HepG2 (cell line): ENCODE results near the gene GLRA1. TPM values are rescaled to one million over a fixed set of nuclear protein-coding genes. Genes with fewer than 3 reads are reported as not detected.

Source experiments
- ATAC-seq: fragments of 200-7000 bp; cut with Tn5 transposase; 3 replicates; pipeline ENCODE4 v1.9.1; 2020; ENCODE audit warnings: mild to moderate bottlenecking, moderate library complexity
- BruUV-seq: library from RNA; stranded (reverse); fragments of 400-500 nt; replicated peaks from 2 replicates; lab custom pipeline; 2021; lab: Mats Ljungman, UMichigan
- CTCF ChIA-PET: fragments of 300-600 bp; formaldehyde crosslinking; extraction: SDS; loops from one replicate; lab custom pipeline; 2021; ENCODE audit warnings: low total read pairs, inconsistent platforms, low intra/inter-chr PET ratio; lab: Yijun Ruan, JAX
- POLR2A ChIA-PET: fragments of 350-600 bp; sonication (Branson Sonifier 250); formaldehyde crosslinking; loops from one replicate; lab custom pipeline; 2020; ENCODE audit warnings: antibody characterized with exemption, inconsistent platforms; lab: Yijun Ruan, JAX
- DNase-seq: peaks from one replicate; pipeline ENCODE4 v3.0.0-alpha.2; 2015; ENCODE audit warnings: low spot score
- FAIRE-seq: peaks from 3 replicates; lab custom pipeline; 2011; peaks lifted over from hg19 to GRCh38; lab: Jason Lieb, UNC
- H2AFZ ChIP-seq: one replicate; pipeline ENCODE4 v1.6.1; 2011; ENCODE audit warnings: low read length, inconsistent platforms
- H3K27ac ChIP-seq: fragments of 300-600 bp; 3 replicates; pipeline ENCODE4 v1.8.0; 2011; ENCODE audit warnings: mixed run types, mild to moderate bottlenecking, mixed read lengths, low read length, inconsistent platforms; ENCODE audit not compliant: insufficient read depth; ENCODE audit errors: extremely low read length
- H3K27me3 ChIP-seq, 2 experiments: fragments of 200-600 bp in 1 of 2; 2 replicates in 1 of 2; 3 replicates in 1 of 2; pipeline versions ENCODE4 v1.6.0 to v1.8.0; 2011; ENCODE audit warnings: low read length in 2 of 2, mild to moderate bottlenecking in 2 of 2, moderate library complexity in 2 of 2, inconsistent platforms in 1 of 2; ENCODE audit not compliant: insufficient read depth in 2 of 2, control insufficient read depth in 1 of 2
- H3K36me3 ChIP-seq, 2 experiments: fragments of 200-600 bp in 1 of 2; replicated peaks in 1 of 2; 2 replicates in 1 of 2; 3 replicates in 1 of 2; pipeline versions ENCODE4 v1.5.1 to v1.8.0; 2011; ENCODE audit warnings: low read length in 2 of 2, inconsistent platforms in 1 of 2; ENCODE audit not compliant: insufficient read depth in 2 of 2, control insufficient read depth in 1 of 2
- H3K4me1 ChIP-seq: 2 replicates; pipeline ENCODE4 v1.5.1; 2012; ENCODE audit warnings: low read length, inconsistent platforms; ENCODE audit not compliant: insufficient read depth
- H3K4me2 ChIP-seq: 2 replicates; pipeline ENCODE4 v1.6.0; 2011; ENCODE audit warnings: low read depth, low read length, inconsistent platforms
- H3K4me3 ChIP-seq, 3 experiments: fragments of 200-600 bp in 1 of 3; sonication (generic), shearing (Covaris generic) in 1 of 3; replicated peaks in 1 of 3; 2 replicates each; pipeline ENCODE4 v1.5.1; 2011 to 2016; ENCODE audit warnings: low read length in 3 of 3, inconsistent platforms in 2 of 3, low read depth in 2 of 3, mild to moderate bottlenecking in 2 of 3, control low read depth in 1 of 3, mixed read lengths in 1 of 3; ENCODE audit not compliant: insufficient read depth in 1 of 3
- H3K79me2 ChIP-seq: one replicate; pipeline ENCODE4 v1.6.1; 2011; ENCODE audit warnings: low read length, inconsistent platforms; ENCODE audit not compliant: insufficient read depth
- H3K9ac ChIP-seq: 2 replicates; pipeline ENCODE4 v1.6.0; 2011; ENCODE audit warnings: mild to moderate bottlenecking, low read depth, low read length, inconsistent platforms; ENCODE audit not compliant: insufficient read depth
- H3K9me3 ChIP-seq: 2 replicates; pipeline ENCODE4 v1.5.1; 2012; ENCODE audit warnings: mild to moderate bottlenecking, low read length
- H4K20me1 ChIP-seq: 2 replicates; pipeline ENCODE4 v1.6.0; 2011; ENCODE audit warnings: inconsistent platforms, mild to moderate bottlenecking, low read length, moderate library complexity; ENCODE audit not compliant: insufficient read depth
- FOSL2 ChIP-seq: sonication (generic); formaldehyde crosslinking; IDR thresholded peaks from 2 replicates; pipeline ENCODE4 v1.4.0; 2020; ENCODE audit warnings: missing genetic modification reagents
- KAT7 ChIP-seq: IDR thresholded peaks from 2 replicates; pipeline ENCODE4 v1.6.1; 2018; ENCODE audit warnings: borderline replicate concordance, missing compliant biosample characterization
- MIER2 ChIP-seq: IDR thresholded peaks from 2 replicates; pipeline ENCODE4 v1.6.1; 2016; ENCODE audit warnings: missing biosample characterization, missing genetic modification reagents
- NFAT5 ChIP-seq: sonication (generic); formaldehyde crosslinking; IDR thresholded peaks from 2 replicates; pipeline ENCODE4 v1.4.0; 2020; ENCODE audit warnings: missing genetic modification reagents
- PHF5A ChIP-seq: IDR thresholded peaks from one replicate; pipeline ENCODE4 v1.6.1; 2018; ENCODE audit warnings: low read depth, missing genetic modification reagents; ENCODE audit not compliant: unreplicated experiment
- SRSF4 ChIP-seq: fragments of 200-400 bp; formaldehyde crosslinking; IDR thresholded peaks from one replicate; pipeline ENCODE4 v1.6.1; 2018; ENCODE audit warnings: mild to moderate bottlenecking, low read depth, low read length, moderate library complexity; ENCODE audit not compliant: poor library complexity, severe bottlenecking
- TBX2 ChIP-seq: sonication (generic); formaldehyde crosslinking; IDR thresholded peaks from 2 replicates; pipeline ENCODE4 v1.5.0; 2020; ENCODE audit warnings: missing genetic modification reagents, mild to moderate bottlenecking, borderline replicate concordance
- TEF ChIP-seq: sonication (generic); formaldehyde crosslinking; IDR thresholded peaks from 2 replicates; pipeline ENCODE4 v1.5.0; 2020; ENCODE audit warnings: missing genetic modification reagents
- ZBTB4 ChIP-seq: sonication (generic); formaldehyde crosslinking; IDR thresholded peaks from 2 replicates; pipeline ENCODE4 v1.4.0; 2020; ENCODE audit warnings: missing genetic modification reagents, mild to moderate bottlenecking, borderline replicate concordance
- ZNF841 ChIP-seq: sonication (generic); formaldehyde crosslinking; IDR thresholded peaks from 2 replicates; pipeline ENCODE4 v1.8.1; 2023; ENCODE audit warnings: missing genetic modification reagents, borderline replicate concordance
- WGBS: methylation state at CpG from one replicate; pipeline ENCODE4 v1.1.6; 2017; ENCODE audit warnings: low lambda C conversion rate; 5-methylcytosine and 5-hydroxymethylcytosine counted together
- in situ Hi-C: cut with HindIII; loops from 2 replicates; pipeline ENCODE4 v1.10.0; 2017; ENCODE audit warnings: low pct_unique_long_range_greater_than_20kb; ENCODE audit not compliant: extremely low pct_ligation_motif_present
- intact Hi-C: fragments of 100-400 bp; cut with micrococcal nuclease; formaldehyde crosslinking; loops from one replicate; pipeline ENCODE4 v1.10.0; 2022; ENCODE audit not compliant: unreplicated experiment
- polyA plus RNA-seq, 8 experiments: library from polyadenylated mRNA; depleted of rRNA in 3 of 8; stranded (reverse) in 7 of 8; unstranded in 1 of 8; fragments of >200 nt; fragmentation: Illumina TruSeq in 4 of 8; extraction: Trizol in 4 of 8; gene quantifications; 2 replicates each; pipeline versions ENCODE4 v1.2.1 to v1.2.3, GENCODE V29; 2011 to 2016; ENCODE audit warnings: low read depth in 4 of 8, missing spikeins in 1 of 8, mixed read lengths in 1 of 8; ENCODE audit not compliant: insufficient read depth in 1 of 8
- total RNA-seq, 5 experiments: library from RNA; depleted of rRNA; stranded (reverse); fragments of >200 nt; fragmentation: Illumina TruSeq; extraction: Trizol; gene quantifications; 2 replicates each; pipeline ENCODE4 v1.2.3, GENCODE V29; 2016; ENCODE audit warnings: low read depth in 1 of 5

Gene GLRA1
- total and polyA plus RNA-seq, 2 of the 13 experiments (the other 11 are each of a cell fraction or from before 2014, with no cell fraction given): not detected

- no TSS peak for BruUV-seq
- POLR2A ChIA-PET: no interaction called here
- Histone ChIP-seq H3K36me3 (no peaks in the 10 kb centered on the region), H2AFZ (no peak overlapping the region), H3K27me3 (no peaks in the 10 kb centered on the region), H3K4me2 (no peak overlapping the region)
- no peak for TF ChIP-seq PHF5A (CRISPR knock-in tag)
- TF ChIP-seq MIER2: no peak
- no peak for TF ChIP-seq FOSL2 (CRISPR knock-in tag)
- no peak for TF ChIP-seq SRSF4
- TF ChIP-seq ZBTB4 (CRISPR knock-in tag): no peak
- no peak for TF ChIP-seq KAT7
- TF ChIP-seq NFAT5: no peak
- no peak for TF ChIP-seq TEF
- TF ChIP-seq ZNF841 (CRISPR knock-in tag): no peak
- TF ChIP-seq TBX2 (CRISPR knock-in tag): no peak
- TF ChIP-seq, all 625 proteins: peak for 0
- in situ Hi-C loops: no loop called here
- FAIRE-seq: no peak
- Histone ChIP-seq H3K79me2 (no peaks in the 10 kb centered on the region), H3K4me1 (no peaks in the 10 kb centered on the region), H3K9me3 (no peaks in the 10 kb centered on the region), H3K9ac (no peak overlapping the region), H4K20me1 (no peaks in the 10 kb centered on the region), H3K4me3 (no peak overlapping the region), H3K27ac (no peak overlapping the region)
- no peak for ATAC-seq
- DNase-seq: no peak
- intact Hi-C loops: no loop called here
- CTCF ChIA-PET: no interaction called here
- WGBS: 0% methylated on average over 1 of the region's 1 CpG
Observed at GRCh38 chr5:151863566-151863965, 61.1 kb downstream of the GLRA1 start.
